MM.1S (cell line): ENCODE results near the gene MYLK3.
A peak's percentile ranks its signal among the peaks of the same experiment; 100 is the strongest.

Experiments
- DNase-seq: peaks from one replicate; pipeline ENCODE4 v3.0.0-alpha.2; 2015
- H2AFZ ChIP-seq: fragments of 300-600 bp; sonication (generic); 2 replicates; pipeline ENCODE4 v1.6.0; 2016; ENCODE audit warnings: antibody characterized with exemption, low read length
- H3F3A ChIP-seq: fragments of 300-600 bp; sonication (generic); 2 replicates; pipeline ENCODE4 v1.6.1; 2016; ENCODE audit warnings: mild to moderate bottlenecking, antibody characterized with exemption, low read length, moderate library complexity, mixed read lengths; ENCODE audit not compliant: insufficient read depth
- H3K27ac ChIP-seq: fragments of 300-600 bp; sonication (generic); 2 replicates; pipeline ENCODE4 v1.5.1; 2016; ENCODE audit warnings: mild to moderate bottlenecking, low read length
- H3K27me3 ChIP-seq: fragments of 300-600 bp; sonication (generic); replicated peaks from 2 replicates; pipeline ENCODE4 v1.6.0; 2016; ENCODE audit warnings: low read length; ENCODE audit not compliant: insufficient read depth
- H3K36me3 ChIP-seq: fragments of 300-600 bp; sonication (generic); replicated peaks from 2 replicates; pipeline ENCODE4 v1.6.1; 2016; ENCODE audit warnings: mild to moderate bottlenecking, low read length, mixed read lengths; ENCODE audit not compliant: insufficient read depth
- H3K4me1 ChIP-seq: fragments of 300-600 bp; sonication (generic); 2 replicates; pipeline ENCODE4 v1.6.1; 2016; ENCODE audit warnings: low read length, mixed read lengths
- H3K4me2 ChIP-seq: fragments of 300-600 bp; sonication (generic); 2 replicates; pipeline ENCODE4 v1.6.0; 2016; ENCODE audit warnings: low read depth, low read length
- H3K4me3 ChIP-seq: fragments of 300-600 bp; sonication (generic); 2 replicates; pipeline ENCODE4 v1.5.1; 2016; ENCODE audit warnings: low read length, mixed read lengths
- H3K79me2 ChIP-seq: fragments of 300-600 bp; sonication (generic); 2 replicates; pipeline ENCODE4 v1.6.1; 2016; ENCODE audit warnings: mixed run types, low read length, mixed read lengths
- H3K9ac ChIP-seq: fragments of 300-600 bp; sonication (generic); 2 replicates; pipeline ENCODE4 v1.6.1; 2016; ENCODE audit warnings: low read length, mixed read lengths
- H3K9me2 ChIP-seq: fragments of 300-600 bp; sonication (generic); replicated peaks from 2 replicates; pipeline ENCODE4 v1.6.1; 2016; ENCODE audit warnings: mild to moderate bottlenecking, low read length, mixed read lengths; ENCODE audit not compliant: insufficient read depth
- H3K9me3 ChIP-seq: fragments of 300-600 bp; sonication (generic); replicated peaks from 2 replicates; pipeline ENCODE4 v1.6.1; 2016; ENCODE audit warnings: mild to moderate bottlenecking, low read length, mixed read lengths; ENCODE audit not compliant: insufficient read depth
- H4K20me1 ChIP-seq: fragments of 300-600 bp; sonication (generic); 2 replicates; pipeline ENCODE4 v1.6.1; 2016; ENCODE audit warnings: mild to moderate bottlenecking, low read length, moderate library complexity, mixed read lengths; ENCODE audit not compliant: insufficient read depth
- CTCF ChIP-seq: fragments of 300-600 bp; sonication (generic); IDR thresholded peaks from 2 replicates; pipeline ENCODE4 v1.5.1; 2016; ENCODE audit warnings: antibody characterized with exemption, low read length, mixed read lengths
- EZH2 ChIP-seq: fragments of 300-600 bp; sonication (generic); optimal IDR thresholded peaks from 2 replicates; pipeline ENCODE3; 2017; ENCODE audit warnings: low read depth, mild to moderate bottlenecking, antibody characterized with exemption, low read length, mixed read lengths
- EZH2phosphoT487 ChIP-seq: fragments of 300-600 bp; sonication (generic); IDR thresholded peaks from 2 replicates; pipeline ENCODE4 v1.6.1; 2018; ENCODE audit warnings: antibody characterized with exemption, low read length

MYLK3 gene

DNA sequence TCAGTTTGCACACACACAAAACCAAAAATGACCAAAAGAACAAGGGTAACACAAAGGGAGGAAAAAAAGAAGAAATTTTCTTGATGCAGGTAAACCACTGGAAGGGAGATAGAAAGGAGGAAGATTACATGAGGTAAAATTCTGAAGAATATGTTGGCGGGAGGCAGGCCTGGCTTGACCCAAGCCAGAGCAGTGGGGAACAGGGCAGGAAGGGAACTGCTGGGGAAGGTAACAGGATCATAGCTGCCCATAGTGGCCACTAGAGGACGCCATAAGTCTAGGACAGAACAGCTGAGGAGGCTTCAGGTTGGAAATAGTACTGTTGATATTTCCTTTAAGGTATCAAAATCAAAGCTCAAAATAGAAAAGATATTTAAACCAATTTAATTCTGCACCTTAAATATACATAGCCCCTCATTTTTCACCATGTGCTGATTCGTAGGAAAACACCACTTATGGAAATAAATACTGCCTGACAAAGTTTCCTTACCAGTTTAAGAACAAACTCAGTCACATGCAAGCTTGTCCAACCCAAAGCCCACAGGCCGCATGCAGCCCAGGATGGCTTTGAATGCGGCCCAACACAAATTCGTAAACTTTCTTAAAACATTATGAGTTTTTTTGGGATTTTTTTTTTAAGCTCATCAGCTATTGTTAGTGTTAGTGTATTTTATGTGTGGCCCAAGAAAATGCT, 74.7 kb downstream of the MYLK3 start:
- peak; percentile 31 for DNase-seq
- no peaks in the 10 kb centered on the region for H3K27me3 ChIP-seq

DNA sequence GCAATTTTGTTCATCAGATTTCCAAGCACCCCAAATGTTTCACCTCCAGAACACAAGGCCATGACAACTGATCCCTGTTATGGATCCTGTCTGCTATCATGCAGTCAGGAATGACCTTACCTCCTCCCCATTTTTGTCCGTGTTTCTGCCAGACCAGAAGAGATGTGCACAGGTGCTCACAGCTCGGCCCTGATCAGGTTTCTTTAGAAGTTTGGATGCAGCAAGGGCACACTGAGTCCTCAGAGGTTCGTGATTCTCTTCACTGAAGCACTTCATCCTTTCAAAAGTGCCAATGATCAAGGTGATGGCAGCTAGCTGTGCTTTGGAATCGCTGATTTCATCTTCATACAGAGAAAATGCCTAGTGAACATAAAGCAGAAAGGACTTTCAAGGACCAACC, 86.0 kb downstream of the MYLK3 start:
- no peaks in the 10 kb centered on the region for H4K20me1 ChIP-seq
- H3F3A ChIP-seq: peaks cover 13% of the 10 kb centered on the region
- no peaks in the 10 kb centered on the region for H3K9me2 ChIP-seq
- H3K27ac ChIP-seq: no peak overlapping the region
- TF ChIP-seq EZH2phosphoT487 (no peak), CTCF (no peak)
- DNase-seq: no peak
- H3K4me1 ChIP-seq: peaks cover 17% of the 10 kb centered on the region
- no peak overlapping the region for H3K4me3 ChIP-seq
- no peak overlapping the region for H2AFZ ChIP-seq
- H3K27me3 ChIP-seq: no peaks in the 10 kb centered on the region
- H3K9me3 ChIP-seq: no peaks in the 10 kb centered on the region
- peaks cover 8% of the 10 kb centered on the region for H3K36me3 ChIP-seq
- no peak overlapping the region for H3K9ac ChIP-seq
- H3K79me2 ChIP-seq: no peaks in the 10 kb centered on the region
- H3K4me2 ChIP-seq: no peak overlapping the region

More for the DNA sequence above, 74.7 kb downstream of the MYLK3 start:
- no peak overlapping the region for H3K27ac ChIP-seq
- no peak overlapping the region for H3K4me3 ChIP-seq
- H2AFZ ChIP-seq: no peak overlapping the region
- no peaks in the 10 kb centered on the region for H3F3A ChIP-seq
- no peak overlapping the region for H3K9ac ChIP-seq
- no peaks in the 10 kb centered on the region for H4K20me1 ChIP-seq
- no peaks in the 10 kb centered on the region for H3K4me1 ChIP-seq
- no peaks in the 10 kb centered on the region for H3K9me3 ChIP-seq
- TF ChIP-seq EZH2: no peak
- peak; percentile 88 for TF ChIP-seq CTCF
- H3K4me2 ChIP-seq: no peak overlapping the region
- no peaks in the 10 kb centered on the region; the same call in 1 of the 2 replicates for H3K36me3 ChIP-seq
- H3K79me2 ChIP-seq: no peaks in the 10 kb centered on the region
- no peaks in the 10 kb centered on the region for H3K9me2 ChIP-seq

- Histone ChIP-seq H3K27me3 (no peaks in the 10 kb centered on the region), H3K9ac (no peak overlapping the region), H4K20me1 (no peaks in the 10 kb centered on the region), H3K79me2 (no peaks in the 10 kb centered on the region), H3K27ac (peak overlapping the region; percentile 44; the same call in 1 of the 2 replicates), H3K36me3 (peaks cover 8% of the 10 kb centered on the region), H2AFZ (no peak overlapping the region), H3K9me3 (no peaks in the 10 kb centered on the region), H3K4me1 (peaks cover 17% of the 10 kb centered on the region), H3K9me2 (no peaks in the 10 kb centered on the region), H3K4me2 (peak overlapping the region; percentile 27; the same call in 1 of the 2 replicates), H3F3A (peaks cover 13% of the 10 kb centered on the region), H3K4me3 (no peak overlapping the region)
- DNase-seq: peak; percentile 63
- no peak for TF ChIP-seq EZH2phosphoT487
- TF ChIP-seq CTCF: peak; percentile 18; the same call in 1 of the 2 replicates
These were observed 89.2 kb downstream of the MYLK3 start for GRCh38 chr16:46658925-46659324.
